DMS 273 treated with DMSO at 0.1 percent for 48 hours (cell line): ENCODE data around the gene ALDH2.
A peak's percentile ranks its signal among the peaks of the same experiment; 100 is the strongest.
"Not testable (repeated sequence)": the region's sequence is repeated elsewhere in the genome, so short reads cannot be mapped to it uniquely, and the experiment has no call there.

Experiments
- DNase-seq: peaks from one replicate; lab custom pipeline; 2025; lab: John Stamatoyannopoulos, UW

Gene ALDH2

DNA sequence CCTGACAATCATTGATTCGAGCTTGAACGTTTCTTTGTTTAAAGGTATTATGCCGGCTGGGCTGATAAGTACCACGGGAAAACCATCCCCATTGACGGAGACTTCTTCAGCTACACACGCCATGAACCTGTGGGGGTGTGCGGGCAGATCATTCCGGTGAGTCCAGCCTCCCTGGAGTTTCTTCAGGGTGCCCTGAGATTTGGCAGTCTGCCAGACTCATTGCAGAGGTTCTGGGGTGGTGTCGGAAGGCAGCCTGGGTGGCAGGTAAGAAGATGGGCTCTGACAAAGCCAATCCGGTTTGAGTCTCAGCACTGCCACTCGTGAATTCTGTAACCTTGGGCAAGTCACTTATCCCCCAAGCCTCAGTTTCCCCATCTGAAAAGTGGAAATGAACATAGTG lies 23.0 kb downstream of the ALDH2 start:
- DNase-seq, result no peak

DNA sequence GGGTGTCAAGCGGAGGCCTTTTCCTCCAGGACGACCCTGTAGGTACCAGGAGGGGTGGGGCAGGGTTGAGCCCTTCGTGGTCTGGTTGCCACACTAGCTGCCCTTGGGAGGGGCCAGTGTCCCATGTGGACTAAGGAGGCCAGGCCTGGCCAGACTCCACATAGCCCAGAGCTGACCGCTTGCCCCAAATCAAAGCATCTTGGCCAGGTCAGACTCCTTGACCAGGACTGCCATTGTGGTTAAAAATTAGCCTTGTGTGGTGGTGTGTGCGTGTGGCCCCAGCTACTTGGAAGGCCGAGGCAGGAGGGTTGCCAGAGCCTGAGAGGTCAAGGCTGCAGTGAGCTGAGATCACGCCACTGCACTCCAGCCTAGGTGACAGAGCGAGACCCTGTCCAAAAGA lies 24.8 kb downstream of the ALDH2 start:
- DNase-seq, result no peak

DNA sequence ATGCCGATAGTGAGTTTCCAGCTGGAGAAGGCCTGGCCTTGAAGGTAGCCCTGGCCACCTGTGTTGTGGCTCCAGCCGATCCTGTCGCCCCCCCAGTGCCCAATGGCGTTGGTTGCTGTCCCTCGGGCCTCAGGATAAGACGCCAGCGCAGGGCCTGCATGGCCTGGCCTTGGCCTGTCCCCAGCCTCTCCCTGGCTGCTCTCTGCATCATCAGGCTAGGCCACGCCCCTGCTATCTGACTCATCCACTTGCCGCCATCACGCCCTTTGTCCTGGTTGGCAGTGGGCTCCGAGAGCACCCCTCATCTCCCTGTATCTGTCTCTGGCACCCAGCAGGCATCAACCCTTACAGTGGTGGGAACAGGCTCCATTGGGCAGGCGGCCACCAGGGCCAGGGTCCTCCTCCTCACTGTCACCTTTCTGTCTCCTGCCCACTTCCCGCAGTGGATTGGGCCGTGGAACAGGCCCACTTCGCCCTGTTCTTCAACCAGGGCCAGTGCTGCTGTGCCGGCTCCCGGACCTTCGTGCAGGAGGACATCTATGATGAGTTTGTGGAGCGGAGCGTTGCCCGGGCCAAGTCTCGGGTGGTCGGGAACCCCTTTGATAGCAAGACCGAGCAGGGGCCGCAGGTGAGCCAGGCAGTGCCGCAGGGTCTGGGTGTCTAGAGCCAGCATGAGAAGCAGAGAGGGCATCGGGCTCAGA lies 25.6 kb downstream of the ALDH2 start:
- DNase-seq, result no peak

DNA sequence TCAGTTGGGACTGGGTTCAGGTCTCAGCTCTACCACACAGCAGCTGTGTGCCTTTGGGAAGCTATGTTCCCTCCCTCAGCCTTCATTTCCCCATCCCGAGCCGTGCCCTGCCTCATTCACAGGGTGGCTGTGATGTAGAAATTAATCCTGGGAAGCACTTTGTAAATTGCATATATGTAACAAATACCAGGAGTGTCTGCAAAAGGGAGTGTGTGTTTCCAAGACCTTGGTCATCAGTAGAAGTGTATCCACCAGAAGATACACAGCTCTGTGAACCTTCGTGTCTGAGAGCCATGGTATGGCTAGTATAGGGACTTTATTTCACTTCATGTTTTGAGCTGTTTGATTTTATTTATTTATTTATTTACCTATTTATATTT lies 26.1 kb downstream of the ALDH2 start:
- DNase-seq, result no peak

DNA sequence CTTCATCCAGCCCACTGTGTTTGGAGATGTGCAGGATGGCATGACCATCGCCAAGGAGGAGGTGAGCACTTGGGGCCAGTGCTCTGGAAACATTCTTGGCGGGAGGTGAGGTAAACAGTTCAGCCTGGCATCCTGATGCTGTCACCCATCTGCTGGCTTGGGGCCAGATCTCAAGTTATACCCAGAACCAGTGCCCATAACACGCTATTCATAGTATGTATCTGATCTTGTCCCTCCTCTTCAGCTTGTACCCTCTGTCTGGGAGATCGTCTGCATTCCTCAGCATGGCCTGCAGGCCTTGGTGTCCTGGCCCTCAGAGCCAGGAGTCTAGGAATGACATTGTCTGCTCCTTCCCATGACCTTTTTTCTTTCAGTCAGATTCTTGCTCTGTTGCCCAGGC lies 31.4 kb downstream of the ALDH2 start:
- no peak for DNase-seq

DNA sequence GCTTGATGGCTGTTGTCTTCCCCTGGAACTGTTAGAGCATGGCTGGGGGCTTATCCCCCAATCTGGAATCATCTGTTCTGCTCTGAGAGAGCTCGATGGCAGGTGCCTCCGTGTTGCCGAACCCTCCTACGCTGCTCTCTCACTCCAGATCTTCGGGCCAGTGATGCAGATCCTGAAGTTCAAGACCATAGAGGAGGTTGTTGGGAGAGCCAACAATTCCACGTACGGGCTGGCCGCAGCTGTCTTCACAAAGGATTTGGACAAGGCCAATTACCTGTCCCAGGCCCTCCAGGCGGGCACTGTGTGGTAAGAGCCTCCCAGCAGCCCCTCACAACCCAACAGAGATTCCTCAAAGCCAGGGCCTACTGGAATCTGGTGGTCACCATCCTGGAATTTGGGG lies 33.0 kb downstream of the ALDH2 start:
- DNase-seq, result no peak

DNA sequence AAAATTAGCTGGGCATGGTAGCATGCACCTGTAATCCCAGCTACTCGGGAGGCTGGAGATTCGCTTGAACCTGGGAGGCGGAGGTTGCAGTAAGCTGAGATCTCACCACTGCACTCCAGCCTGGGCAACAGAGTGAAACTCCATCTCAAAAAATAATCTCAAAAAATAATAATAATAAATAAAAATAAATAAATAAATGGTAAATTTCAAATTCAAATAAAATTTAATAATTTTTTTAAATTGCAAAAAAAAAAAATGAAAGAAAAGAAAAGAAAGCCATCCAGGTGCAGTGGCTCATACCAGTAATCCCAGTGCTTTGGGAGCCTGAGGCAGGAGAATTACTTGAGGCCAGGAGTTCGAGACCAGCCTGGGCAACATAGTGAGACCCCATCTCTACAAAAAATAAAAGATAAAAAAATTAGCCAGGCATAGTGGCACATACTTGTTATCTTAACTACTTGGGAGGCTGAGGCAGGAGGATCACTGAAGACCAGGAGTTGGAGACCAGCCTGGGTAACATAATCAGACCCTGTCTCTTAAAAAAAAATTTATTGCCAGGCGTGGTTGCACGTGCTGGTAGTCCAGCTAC lies 36.4 kb downstream of the ALDH2 start:
- no peak for DNase-seq

DNA sequence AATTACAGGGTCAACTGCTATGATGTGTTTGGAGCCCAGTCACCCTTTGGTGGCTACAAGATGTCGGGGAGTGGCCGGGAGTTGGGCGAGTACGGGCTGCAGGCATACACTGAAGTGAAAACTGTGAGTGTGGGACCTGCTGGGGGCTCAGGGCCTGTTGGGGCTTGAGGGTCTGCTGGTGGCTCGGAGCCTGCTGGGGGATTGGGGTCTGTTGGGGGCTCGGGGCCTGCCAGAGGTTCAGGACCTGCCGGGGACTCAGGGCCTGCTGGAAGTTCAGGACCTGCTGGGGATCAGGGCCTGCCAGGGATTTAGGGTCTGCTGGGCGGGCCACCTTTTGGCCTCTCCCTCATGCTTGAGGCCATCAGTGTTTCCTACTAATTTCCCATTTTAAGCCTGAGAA lies 37.1 kb downstream of the ALDH2 start:
- no peak for DNase-seq

DNA sequence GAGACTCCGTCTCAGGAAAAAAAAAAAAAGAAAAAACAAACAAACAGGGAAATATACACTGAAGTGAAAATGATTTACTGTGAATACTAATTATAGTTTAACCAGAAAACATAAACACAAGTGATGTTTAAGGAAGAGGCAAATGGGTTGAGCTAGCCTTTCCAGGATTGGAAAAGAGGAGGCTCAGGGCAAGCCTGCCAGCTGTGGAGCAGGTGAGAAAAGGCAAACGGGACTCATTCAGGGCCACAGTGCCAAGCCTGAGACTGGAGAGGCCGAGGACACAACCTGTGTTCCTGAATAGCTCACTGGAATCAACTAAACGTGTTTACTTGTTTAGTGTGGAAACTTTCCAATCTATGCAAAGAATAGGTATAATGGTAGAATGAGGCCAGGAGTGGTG lies 39.6 kb downstream of the ALDH2 start:
- DNase-seq, result no peak

DNA sequence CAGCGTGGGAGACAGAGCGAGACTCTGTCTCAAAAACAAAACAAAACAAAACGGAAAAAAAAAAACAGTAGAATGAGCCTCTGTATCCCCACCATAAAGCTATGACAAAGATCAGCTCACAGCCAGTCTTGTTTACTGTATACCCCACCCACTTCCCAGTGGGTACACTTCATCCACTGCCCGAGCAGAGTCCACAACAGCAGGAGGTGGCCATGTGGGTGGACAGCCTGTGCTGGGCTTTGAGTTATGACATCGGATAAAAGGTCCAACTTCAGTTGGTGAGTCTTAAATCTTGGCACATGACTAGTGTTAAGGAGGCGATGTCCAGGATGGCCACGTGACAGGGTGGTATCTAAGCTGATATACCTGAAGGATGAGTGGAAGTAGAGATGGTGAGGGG lies 40.5 kb downstream of the ALDH2 start:
- no peak for DNase-seq

DNA sequence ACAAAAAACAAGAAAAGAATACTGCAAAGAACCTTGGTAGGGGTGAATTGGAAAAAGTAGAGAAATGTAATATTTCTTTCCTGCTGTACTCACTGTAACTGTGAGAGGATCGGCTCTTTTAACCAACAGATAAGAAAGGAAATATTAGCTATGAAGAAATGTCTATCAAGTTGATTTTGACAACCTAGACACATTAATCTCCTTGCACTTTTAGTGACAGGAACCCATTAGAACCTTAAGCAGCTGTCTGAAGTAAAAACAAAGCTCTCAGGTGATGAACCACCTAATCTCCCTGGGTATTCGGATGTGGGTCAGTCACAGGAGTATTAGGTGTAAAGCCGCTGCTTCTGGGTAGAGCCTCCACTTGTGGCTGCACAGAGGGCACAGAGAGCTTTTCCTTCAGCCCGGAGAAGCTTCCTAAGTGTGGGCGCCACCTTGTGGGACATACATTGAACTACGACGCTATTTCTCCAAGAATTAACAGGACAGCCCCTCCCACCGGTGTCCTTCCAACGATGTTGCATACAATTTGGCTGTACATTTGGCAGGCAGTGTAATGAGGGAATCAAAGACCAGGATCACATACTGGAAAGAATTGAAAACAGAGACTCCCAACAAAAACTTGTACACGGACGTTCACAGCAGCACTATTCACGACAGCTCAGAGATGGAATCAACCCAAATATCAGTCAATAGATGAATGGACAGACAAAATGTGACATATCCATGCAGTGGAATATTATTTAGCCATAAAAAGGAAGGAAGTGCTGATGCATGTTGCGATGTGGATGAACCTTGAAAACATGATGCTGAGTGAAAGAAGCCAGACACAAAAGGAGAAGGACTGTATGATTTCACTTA lies 46.4 kb downstream of the ALDH2 start:
- peak; percentile 67 for DNase-seq

DNA sequence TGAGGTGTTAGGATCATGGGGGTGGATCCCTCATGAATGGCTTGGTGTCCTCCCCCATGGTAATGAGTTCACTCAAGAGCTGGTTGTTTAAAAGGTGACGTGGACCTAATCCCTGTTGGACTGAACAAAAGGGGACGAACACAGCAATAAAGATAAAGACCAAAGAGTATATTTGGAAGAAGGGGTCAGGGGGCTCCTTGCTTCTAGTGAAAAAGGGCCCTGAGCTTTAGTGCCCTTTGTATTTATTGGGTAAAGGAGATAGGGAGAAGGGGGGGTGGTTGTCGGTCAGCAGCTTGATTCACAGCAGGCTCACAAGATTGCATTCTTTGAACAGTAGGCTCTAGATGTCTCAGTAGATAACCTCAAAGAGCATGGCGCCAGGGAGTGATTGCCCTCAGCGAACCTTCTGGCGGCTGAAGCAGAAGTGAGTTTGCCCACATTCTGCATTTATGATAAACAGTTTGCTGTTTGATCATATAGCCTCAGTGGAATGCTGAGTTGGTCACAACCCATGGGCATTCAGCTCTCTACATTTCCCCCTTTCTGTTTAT lies 49.4 kb downstream of the ALDH2 start:
- no peak for DNase-seq

DNA sequence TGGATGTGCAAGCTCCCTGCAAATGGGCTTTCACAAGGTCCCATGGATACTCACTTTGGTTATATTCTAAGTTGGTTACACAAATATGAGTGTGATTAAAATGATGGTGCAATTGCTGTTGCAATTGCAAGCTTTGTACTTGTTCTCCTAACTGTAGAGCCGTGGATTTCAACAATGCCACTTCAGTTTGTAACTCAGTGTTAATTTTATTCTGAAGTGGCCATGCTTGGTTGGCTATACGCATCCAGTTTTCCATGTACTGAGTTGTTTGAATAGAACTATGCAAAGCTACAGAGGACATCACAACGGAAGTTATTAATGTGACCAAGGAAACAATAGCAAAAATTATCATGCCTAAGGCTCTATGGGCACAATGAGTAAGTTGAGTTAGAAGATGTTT lies 50.2 kb downstream of the ALDH2 start:
- DNase-seq, result not testable (repeated sequence)

DNA sequence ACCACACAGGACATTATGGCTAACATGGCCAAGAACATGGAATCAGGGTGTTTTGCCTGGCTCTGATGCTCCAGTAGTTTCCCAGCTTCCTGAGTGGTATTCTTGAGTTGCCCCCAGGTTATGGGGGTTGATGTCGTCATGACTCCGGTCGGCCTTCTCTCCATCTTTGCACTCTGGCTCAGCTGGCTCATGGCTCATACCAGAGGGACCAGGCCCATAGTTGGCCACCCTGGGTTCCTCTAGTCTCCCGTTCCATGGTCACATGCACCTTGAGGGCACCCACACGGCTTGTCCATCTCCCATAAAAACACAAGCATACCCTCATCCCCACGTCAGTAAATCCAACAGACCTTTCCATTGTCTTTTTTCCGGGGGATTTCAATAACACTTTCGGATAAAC lies 51.6 kb downstream of the ALDH2 start:
- DNase-seq, result no peak

DNA sequence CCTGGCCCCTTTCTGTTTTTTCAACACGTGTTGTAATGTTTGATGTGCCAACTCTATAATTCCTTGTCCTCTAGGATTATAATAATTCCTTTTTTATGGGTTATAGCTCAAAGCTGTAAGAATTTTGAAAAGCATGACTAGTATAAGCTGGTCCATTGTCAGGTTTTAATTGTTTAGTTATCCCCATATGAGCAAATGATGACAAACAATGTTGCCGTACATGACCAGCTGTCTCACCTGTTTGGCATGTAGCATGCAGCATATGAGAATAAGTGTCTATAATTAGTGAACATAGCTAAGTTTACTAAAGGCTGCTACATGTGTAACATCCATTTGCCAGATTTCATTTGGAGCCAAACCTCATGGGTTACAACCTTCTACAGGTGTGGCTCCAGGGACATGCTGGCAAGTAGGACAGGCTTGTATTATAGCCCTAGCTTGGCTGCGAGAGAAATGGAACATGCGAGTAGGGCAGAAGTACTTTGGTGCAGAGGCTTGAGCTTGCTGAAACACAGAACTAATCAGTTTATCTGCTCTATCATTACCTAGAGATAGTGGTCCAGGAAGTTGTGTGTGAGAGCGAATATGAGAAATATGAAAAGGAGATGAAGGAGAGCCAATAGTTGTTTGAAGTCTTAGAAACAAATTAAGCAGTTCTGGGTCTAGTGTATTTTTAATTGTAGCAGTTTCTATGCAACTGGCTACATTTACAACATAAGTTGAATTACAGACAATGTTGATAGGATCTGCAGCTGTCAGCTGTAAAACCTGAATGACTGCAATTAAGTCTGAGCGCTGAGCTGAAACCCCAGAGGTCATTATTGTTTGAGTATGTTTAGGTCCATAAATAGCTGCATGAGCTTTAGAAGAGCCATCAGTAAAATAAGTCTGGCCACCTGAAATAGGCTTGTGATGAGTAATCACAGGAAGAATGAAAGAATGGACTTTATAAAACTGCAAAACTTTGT lies 52.7 kb downstream of the ALDH2 start:
- peak; percentile 12 for DNase-seq

DNA sequence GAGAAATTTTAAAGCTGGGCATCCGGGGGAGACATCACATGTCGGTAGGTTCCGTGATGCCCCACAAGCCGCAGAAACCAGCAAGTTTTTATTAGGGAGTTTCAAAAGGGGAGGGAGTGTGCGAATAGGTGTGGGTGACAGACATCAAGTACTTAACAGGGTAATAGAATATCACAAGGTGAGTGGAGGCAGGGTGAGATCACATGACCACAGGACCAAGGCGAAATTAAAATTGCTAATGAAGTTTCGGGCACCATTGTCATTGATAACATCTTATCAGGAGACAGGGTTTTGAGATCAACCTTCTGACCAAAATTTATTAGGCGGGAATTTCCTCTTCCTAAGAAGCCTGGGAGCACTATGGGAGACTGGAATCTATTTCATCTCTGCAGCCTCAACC lies 54.1 kb downstream of the ALDH2 start:
- not testable (repeated sequence) for DNase-seq

DNA sequence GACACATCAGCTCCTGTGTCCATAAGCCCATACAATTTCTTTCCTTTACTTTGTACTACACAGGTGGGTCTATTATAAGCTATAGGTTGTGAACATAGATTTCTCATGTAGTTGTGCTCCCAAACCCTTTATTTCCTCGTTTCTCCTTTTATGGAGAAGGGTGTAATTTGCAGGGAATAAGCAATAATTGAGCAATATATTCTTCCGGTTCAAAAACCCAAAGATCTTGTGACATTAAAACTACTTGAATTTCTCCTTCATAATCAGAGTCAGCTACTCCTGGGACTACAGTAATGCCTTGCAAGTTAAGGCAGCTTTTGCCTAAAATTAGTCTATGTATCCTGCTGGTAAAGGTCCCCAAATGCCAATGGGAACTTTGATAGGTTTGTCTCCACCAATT lies 56.2 kb downstream of the ALDH2 start:
- DNase-seq, result no peak

DNA sequence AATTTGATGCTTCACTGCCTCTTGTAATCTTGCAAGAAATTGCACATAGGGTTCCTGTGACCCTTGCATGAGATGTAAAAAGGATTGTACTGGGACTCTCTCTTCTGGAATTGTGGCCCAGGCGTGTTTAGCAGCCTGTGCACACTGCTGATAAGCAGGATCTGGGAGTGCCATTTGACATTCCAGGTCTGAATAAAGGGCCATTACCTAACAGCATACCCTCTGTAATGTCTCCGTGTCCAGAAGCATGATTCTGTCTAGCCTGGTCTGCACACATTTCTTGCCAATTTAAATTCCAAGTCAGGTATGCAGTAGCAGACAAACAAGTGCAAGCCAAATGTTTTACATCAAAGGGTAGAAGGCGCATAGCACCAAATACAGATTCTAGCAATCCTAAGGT lies 57.2 kb downstream of the ALDH2 start:
- DNase-seq, result no peak

DNA sequence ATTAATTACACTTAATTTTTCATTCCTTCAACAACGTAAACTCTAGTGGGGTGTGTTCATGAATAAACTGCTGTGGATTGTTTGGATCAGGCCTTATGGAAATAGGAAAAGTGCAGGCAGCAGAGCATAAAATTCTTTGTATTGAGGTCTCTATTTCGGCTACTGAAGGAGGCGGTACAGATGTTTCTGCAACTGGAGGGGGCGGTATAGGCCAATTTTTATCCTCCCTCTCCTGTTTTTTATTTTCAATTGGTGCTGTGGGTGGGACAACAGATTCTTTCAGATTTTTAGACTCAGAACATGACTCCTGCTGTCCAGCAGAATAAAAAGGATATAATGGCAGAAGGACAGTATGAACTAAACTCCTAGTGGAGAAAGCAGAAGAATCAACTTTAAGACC lies 57.6 kb downstream of the ALDH2 start:
- not testable (repeated sequence) for DNase-seq

DNA sequence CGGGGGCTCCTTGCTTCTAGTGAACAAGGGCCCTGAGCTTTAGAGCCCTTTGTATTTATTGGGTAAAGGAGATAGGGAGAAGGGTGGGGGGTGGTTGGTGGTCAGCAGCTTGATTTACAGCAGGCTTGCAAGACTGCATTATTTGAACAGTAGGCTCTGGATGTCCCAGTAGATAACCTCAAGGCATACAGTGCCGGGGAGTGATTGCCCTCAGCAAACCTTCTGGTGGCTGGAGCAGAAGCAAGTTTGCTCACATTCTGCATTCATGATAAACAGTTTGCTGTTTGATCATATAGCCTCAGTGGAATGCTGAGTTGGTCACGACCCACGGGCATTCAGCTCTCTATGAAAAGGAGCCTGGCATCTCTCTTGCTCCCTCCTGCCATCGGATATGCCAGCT lies 58.8 kb downstream of the ALDH2 start:
- no peak for DNase-seq

DNA sequence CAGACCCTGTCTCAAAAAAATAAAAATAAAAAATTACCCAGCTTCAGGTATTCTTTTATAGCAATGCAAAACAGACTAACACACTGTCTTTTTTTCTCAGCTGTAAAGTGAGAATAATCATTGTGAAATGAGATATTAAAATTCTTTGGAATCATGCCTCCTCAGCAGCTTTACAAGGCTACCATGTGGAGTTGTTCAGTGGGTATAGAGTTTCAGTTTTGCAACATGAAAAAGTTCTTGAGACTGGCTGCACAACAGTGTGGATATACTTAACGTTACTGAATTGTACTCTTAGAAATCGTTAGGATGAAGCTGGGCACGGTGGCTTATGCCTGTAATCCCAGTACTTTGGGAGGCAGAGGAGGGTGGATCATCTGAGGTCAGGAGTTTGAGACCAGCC lies 59.6 kb downstream of the ALDH2 start:
- no peak for DNase-seq

DNA sequence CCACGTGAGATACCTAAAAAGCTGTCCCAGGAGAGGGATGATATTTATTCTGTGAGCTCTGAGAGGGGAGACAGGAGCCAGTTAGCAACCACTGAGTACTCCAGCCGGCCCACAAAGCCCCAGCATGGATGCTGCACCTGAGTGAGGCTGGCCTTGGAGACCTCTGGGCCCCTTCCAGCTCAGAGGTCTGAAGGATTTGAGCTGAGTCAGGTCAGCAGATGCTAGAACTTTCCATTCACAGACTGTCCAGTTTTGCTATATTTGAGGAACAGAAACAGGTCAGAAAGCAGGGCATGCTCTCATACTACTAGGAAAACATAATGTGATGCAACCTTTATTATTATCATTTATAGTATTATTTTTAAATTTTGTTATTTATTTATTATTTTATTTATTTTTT lies 60.3 kb downstream of the ALDH2 start:
- no peak for DNase-seq
